ENCODE measurements around the gene SRGN. TPM values are rescaled to one million over a fixed set of nuclear protein-coding genes. Genes with fewer than 3 reads are reported as not detected.

SRGN gene
- total and polyA plus RNA-seq, 2 of the 13 experiments (the other 11 are each of a cell fraction or from before 2014, with no cell fraction given) = 0.09 TPM; not detected in 1

DNA sequence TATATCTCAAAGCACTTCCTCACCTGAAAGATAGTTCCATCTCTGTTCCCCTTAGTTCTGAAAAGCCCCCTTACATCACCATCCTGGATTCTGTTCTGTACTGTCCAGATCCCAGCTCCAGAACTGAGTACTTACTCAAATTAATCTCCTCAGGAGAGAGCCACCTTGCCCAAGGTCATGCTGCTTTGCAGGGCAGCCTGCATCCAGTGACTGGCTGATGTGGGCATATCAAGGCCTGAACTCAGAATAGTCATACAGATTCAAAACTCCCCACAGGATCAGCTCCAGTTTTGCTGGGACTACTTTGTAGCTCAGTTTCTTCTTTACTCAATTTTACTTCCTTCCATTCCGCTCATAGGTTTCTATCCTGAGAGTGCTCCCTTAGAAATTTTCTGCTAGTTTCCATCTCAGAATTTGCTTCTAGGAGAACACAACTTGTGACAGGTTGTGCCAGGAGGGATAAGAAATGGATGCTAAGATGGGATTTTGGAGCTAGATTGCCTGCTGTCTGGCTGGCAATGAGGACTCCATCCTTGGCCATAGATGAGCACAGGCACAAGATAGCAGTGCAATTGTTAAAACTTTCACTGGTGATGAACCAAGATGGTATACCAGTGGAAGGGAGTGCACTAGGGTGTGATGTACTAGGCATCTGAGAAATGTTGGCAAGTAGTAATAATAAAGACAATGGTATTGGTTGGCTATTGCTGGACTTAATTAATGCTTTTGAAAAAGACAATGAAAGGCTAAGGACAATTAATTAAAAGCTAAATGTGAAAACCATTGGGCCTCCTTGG lies 17.3 kb downstream of the SRGN start:
- TF ChIP-seq ZBTB2 (CRISPR knock-in tag; IDR thresholded peaks at IDR 0.05; ENCODE audit: low read depth) (no peak), KMT2B (CRISPR knock-in tag; IDR thresholded peaks at IDR 0.05) (no peak), TFDP2 (CRISPR knock-in tag; IDR thresholded peaks at IDR 0.05) (no peak), MAFF (IDR thresholded peaks at IDR 0.05; ENCODE audit: low read depth, low read length) (no peak), SMAD3 (CRISPR knock-in tag; IDR thresholded peaks at IDR 0.05) (no peak), BRCA1 (CRISPR knock-in tag; IDR thresholded peaks at IDR 0.05) (no peak)
- WGBS (ENCODE audit: low lambda C conversion rate) = 71% methylated on average over 1 of the region's 1 CpG
- DNase-seq (ENCODE audit: low spot score) (no peak), ATAC-seq (no peak), FAIRE-seq (no peak)
- Histone ChIP-seq H3K4me3 (replicated peaks in 1 of 3; ENCODE audit: insufficient read depth in 1 of 3, low read depth in 2 of 3, low read length in 3 of 3) (no peak overlapping the region), H2AFZ (ENCODE audit: low read length) (no peak overlapping the region), H3K9me3 (ENCODE audit: low read length) (no peaks in the 10 kb centered on the region), H3K4me1 (ENCODE audit: insufficient read depth, low read length) (no peaks in the 10 kb centered on the region), H3K27me3 (ENCODE audit: control insufficient read depth in 1 of 2, insufficient read depth in 2 of 2, low read length in 2 of 2) (peaks cover 0 to 7% of the 10 kb centered on the region in 2 experiments; a peak in 1 of 5 replicates), H3K9ac (ENCODE audit: insufficient read depth, low read depth, low read length) (no peak overlapping the region), H3K79me2 (ENCODE audit: insufficient read depth, low read length) (no peaks in the 10 kb centered on the region), H3K27ac (ENCODE audit: extremely low read length, insufficient read depth, low read length) (no peak overlapping the region), H3K36me3 (replicated peaks in 1 of 2; ENCODE audit: control insufficient read depth in 1 of 2, insufficient read depth in 2 of 2, low read length in 2 of 2) (no peaks in the 10 kb centered on the region), H3K4me2 (ENCODE audit: low read depth, low read length) (no peak overlapping the region), H4K20me1 (ENCODE audit: insufficient read depth, low read length) (no peaks in the 10 kb centered on the region)
- BruUV-seq (replicated peaks) = no TSS peak
- in situ Hi-C loops (cut with HindIII; ENCODE audit: extremely low pct_ligation_motif_present, low pct_unique_long_range_greater_than_20kb) (no loop called here), intact Hi-C loops (cut with micrococcal nuclease; ENCODE audit: unreplicated experiment) (no loop called here)
- ChIA-PET CTCF (ENCODE audit: low intra/inter-chr PET ratio, low total read pairs) (no interaction called here), POLR2A (no interaction called here)
